Hepatic stellate cell (primary cell): ENCODE results near the gene NUDT4.
A peak's percentile ranks its signal among the peaks of the same experiment; 100 is the strongest.
"Not testable (repeated sequence)": the region's sequence is repeated elsewhere in the genome, so short reads cannot be mapped to it uniquely, and the experiment has no call there.

Source experiments
- DNase-seq: peaks from one replicate; pipeline ENCODE4 v3.0.0; 2011; ENCODE audit warnings: low spot score

The NUDT4 gene

DNA sequence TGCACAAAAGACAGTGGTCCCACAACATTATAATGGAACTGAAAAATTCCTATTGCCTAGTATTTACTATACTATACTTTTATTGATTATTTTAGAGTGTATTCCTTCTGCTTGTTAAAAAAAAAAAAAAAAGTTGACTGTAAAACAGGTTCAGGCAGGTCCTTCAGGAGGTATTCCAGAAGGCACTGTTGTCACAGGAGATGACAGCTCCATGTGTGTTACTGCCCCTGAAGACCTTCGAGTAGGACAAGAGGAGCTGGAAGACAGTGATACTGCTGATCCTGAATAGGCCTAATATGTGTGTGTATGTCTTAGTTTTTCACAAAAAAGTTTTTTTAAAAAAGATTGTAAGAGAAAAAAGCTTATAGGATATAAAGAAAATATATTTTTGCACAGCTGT is 51.7 kb downstream of the NUDT4 start:
- no peak for DNase-seq

- no peak for DNase-seq
Measured at GRCh38 chr12:93429852-93430251, 52.1 kb downstream of the NUDT4 start.

DNA sequence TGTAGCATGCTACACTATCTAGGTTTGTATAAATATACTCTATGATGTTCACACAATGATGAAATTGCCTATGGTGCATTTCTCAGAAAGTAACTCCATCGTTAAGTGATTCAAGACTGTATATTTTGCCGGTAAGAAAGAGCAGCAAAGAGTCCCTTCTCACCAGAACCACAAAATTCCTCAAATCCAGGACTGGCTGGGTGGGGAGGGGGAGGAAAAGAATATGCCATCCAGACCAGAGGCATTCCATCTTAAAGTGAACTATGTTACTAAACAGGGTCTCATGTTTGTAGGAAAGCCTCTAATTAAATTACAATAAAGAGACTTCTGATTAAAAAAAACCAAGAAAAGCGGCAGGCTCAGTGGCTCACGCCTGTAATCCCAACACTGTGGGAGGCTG is 52.6 kb downstream of the NUDT4 start:
- DNase-seq, result no peak

DNA sequence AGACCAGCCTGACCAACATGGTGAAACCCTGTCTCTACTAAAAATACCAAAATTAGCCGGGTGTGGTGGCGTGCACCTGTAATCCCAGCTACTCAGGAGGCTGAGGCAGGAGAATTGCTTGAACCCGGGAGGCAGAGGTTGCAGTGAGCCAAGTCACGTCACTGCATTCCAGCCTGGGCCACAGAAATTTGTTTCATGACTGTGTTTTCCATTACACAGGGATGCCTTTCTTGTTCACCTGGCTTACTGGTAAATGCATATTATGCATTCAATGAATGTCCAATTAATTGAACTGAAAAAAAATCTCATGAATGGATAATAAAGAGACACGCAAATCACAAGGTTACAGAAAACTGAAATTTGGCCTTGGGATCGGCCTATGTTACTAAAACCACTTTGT is 54.3 kb downstream of the NUDT4 start:
- not testable (repeated sequence) for DNase-seq

DNA sequence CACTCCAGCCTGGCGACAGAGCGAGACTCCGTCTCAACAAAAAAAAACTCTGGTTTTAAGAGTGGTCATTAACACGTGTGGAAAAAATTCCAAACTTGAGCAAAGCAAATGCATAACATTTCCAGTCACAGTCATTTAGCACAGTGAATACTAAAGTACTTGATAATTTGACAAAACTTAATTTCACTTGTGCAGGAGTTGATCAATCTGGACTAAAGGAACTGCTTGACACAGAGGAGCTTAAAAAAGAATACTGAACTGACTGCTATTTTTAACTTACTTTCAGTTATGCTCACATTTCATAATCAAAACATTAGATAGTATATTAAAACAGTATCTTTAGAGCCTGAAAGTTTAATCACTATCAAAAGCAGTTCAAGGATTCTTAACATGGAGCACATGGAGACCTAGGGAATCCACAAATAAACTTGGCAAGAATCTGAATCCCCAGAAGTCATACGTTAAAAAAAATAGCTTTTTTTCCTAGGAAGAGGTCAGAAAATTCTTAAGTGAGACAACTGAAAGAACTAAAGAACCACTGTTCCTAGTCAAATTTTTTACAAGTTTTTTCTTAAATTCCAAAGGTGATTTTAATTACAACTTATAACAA is 56.6 kb downstream of the NUDT4 start:
- DNase-seq, result no peak

GRCh38 chr12:93438266-93439050 is 60.7 kb downstream of the NUDT4 start:
- DNase-seq, result no peak

DNA sequence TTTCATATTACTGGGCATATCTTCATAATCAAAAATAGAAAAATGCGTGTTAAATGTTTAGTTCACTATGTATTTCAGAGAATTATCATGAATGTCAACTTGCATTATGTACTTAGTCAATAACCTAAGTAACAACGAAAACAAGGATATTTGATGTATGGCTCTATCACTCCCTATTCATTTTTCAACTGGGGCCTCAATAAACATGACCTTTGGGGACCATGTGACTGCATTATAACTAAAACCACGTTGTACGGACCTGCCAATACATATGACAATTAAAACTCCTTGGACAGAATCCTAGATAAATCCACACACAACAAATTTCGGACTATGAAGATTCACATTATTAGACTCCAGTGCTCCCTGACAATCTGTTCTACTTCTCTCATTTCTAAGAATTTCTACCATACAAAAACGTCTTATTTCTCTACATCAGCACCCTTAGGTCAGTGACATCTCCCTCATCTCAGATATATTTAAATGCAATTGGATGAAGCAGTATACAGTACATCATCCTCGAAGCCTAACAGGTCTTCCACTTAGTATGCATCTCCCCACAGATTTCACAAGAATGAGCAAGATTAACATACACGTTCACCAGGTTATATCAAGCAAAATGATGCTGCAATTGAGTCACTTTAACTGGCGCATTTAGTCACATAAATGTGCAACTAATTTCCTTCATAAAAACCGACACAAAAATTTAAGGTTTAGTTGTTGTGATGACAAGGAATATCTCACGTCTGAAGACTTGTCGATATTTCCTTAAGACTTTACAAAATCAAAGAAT is 62.5 kb downstream of the NUDT4 start:
- DNase-seq, result no peak

DNA sequence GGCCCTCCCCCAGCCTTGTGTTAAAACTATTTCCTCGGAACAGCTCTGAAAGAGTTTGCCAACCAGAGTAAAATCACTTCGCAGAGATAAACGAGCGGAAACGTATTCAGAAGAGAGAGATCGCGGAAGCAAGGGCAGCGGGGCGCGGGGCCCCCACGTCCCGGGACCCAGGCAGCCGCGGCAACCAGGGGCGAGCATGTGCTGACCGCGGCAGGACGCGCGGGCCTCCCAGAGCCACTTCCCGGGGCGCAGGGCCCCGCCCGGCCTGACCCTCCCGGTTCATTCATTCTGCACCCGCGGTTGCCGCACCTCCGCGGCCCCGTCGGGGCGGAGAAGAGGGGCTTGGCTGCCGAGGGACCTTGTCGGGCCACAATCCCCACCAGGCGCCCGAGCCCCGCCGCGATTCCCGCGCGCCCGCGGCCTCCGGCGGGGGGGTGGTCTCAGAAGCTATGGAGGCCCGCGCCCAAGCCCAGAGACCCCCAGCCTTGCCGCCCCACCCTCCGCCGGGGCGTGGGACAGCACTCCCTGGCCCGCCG is 63.4 kb downstream of the NUDT4 start:
- DNase-seq, result peak; percentile 34

- peak; percentile 88 for DNase-seq
Measured at GRCh38 chr12:93441617-93442410, 64.1 kb downstream of the NUDT4 start, which contains the start of gene UBE2N. TSS of gene UBE2N (minus strand) at chr12:93441947. CDS start at chr12:93441884, 63 bp downstream.

- DNase-seq, result no peak
Measured at GRCh38 chr12:93442411-93443340, 65.0 kb downstream of the NUDT4 start.

GRCh38 chr12:93443576-93443975 is 65.9 kb downstream of the NUDT4 start:
- DNase-seq, result no peak

GRCh38 chr12:93447555-93448290 is 70.0 kb downstream of the NUDT4 start:
- no peak for DNase-seq

DNA sequence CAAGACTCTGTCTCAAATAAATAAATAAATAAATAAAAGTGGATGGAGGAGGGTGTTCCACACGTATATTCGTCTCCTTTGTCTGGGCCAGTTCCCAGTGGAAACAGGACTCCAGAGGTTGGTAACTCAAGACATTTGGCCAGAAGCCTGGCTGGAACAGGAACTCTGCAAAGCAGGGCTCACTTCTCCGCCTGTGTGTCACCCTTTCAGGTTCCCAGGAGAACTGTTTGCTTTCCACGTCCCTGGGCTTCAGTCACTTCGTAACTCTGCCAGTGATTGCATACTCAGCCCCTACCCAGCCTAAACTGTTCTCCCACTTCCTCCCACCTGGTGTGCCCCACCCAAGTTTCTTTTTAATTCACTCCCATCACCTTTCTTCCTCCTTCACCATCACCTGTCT is 71.1 kb downstream of the NUDT4 start:
- no peak for DNase-seq

DNA sequence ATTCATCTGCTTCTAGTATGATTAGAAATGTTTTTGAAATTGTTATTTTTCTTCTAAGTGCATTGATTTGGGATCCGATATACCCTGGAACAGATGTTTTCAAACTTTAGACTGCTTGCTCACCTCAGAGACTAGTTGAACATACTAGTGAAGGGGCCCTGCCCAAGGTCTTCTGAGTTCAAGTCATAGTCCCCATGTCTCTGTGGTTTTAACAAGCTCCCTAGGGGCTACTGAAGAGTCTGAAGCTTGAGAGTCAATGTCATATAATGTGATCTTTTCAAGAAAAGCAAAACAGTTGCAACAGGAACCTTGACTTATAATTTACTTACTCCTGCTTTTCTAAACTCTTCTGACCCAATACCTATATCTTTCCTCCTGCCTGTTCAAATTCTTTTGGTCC is 71.6 kb downstream of the NUDT4 start:
- no peak for DNase-seq

DNA sequence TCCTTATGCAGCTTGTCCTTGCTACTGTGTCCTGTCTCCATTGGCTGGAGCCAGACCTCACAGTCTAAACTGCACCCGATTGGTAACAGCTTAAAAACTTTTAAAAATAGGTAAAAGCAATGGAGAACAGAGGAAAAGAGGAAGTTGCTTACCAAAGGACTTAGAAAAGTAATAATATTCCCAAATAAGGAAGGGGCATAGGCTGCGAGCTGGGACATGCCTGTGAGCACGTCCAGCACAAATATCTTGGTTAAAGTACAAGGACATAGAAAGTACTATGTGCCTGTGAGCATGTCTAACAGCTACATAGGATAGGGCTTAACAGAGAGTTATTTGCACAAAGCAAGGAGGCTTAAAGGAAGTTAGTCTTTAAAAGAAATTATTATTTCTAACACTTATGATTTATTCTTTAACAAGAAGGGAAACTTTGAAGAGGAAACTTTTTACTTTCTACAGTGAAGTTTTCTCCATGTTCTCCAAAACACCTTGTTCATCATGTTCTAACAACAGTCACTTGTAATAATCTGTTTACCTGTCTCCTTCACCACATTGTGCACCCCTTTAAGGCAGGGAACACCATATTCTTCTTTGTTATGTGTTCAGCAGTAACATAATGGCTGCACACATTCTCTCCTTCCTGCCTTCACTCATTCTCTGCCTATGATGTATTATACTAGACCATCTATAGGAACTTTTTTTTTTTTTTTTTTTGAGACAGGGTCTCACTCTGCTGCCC is 73.9 kb downstream of the NUDT4 start:
- no peak for DNase-seq

- DNase-seq, result peak; percentile 57
Measured at GRCh38 chr12:93453633-93454032, 75.9 kb downstream of the NUDT4 start.

GRCh38 chr12:93456077-93456476 is 78.4 kb downstream of the NUDT4 start:
- no peak for DNase-seq
